SU-DHL-6 (cell line): Measurements from ENCODE around the gene TFRC.
"Not testable (repeated sequence)": the region's sequence is repeated elsewhere in the genome, so short reads cannot be mapped to it uniquely, and the experiment has no call there.

Source experiments
- H2AFZ ChIP-seq: fragments of 200-600 bp; sonication (generic); 2 replicates; pipeline ENCODE4 v1.6.1; 2014; ENCODE audit warnings: low read depth, mild to moderate bottlenecking, moderate library complexity, mixed read lengths, antibody characterized with exemption, low read length; ENCODE audit not compliant: severe bottlenecking
- H3F3A ChIP-seq: fragments of 200-600 bp; shearing (Covaris generic); 2 replicates; pipeline ENCODE4 v1.6.0; 2016; ENCODE audit warnings: antibody characterized with exemption, mild to moderate bottlenecking; ENCODE audit not compliant: insufficient read depth
- H3K27ac ChIP-seq: fragments of 200-600 bp; sonication (generic); 2 replicates; pipeline ENCODE4 v1.5.1; 2016; ENCODE audit warnings: low read depth, mild to moderate bottlenecking, low read length, moderate library complexity, mixed read lengths
- H3K27me3 ChIP-seq: fragments of 200-600 bp; sonication (generic), shearing (Covaris generic); 2 replicates; pipeline ENCODE4 v1.6.0; 2014; ENCODE audit warnings: mild to moderate bottlenecking, low read length
- H3K36me3 ChIP-seq: fragments of 200-600 bp; sonication (generic); 2 replicates; pipeline ENCODE4 v1.6.1; 2014; ENCODE audit warnings: mild to moderate bottlenecking, low read length, mixed read lengths
- H3K4me2 ChIP-seq: fragments of 300-600, 200-600 bp; shearing (Covaris generic), sonication (generic); 2 replicates; pipeline ENCODE4 v1.6.0; 2014; ENCODE audit warnings: low read length, low read depth, mild to moderate bottlenecking; ENCODE audit not compliant: poor library complexity, severe bottlenecking
- H3K4me3 ChIP-seq: fragments of 200-600 bp; sonication (generic); 2 replicates; pipeline ENCODE4 v1.5.1; 2014; ENCODE audit warnings: antibody characterized with exemption, low read length, mild to moderate bottlenecking, mixed read lengths; ENCODE audit not compliant: insufficient read depth, poor library complexity, severe bottlenecking
- H3K79me2 ChIP-seq: fragments of 200-600 bp; sonication (generic); 2 replicates; pipeline ENCODE4 v1.6.1; 2014; ENCODE audit warnings: mild to moderate bottlenecking, low read length, moderate library complexity; ENCODE audit not compliant: insufficient read depth
- H3K9ac ChIP-seq: fragments of 200-600 bp; sonication (generic); 2 replicates; pipeline ENCODE4 v1.7.0; 2014; ENCODE audit warnings: mild to moderate bottlenecking, low read length
- H3K9me2 ChIP-seq: fragments of 200-600 bp; sonication (generic); replicated peaks from 2 replicates; pipeline ENCODE4 v1.6.1; 2014; ENCODE audit warnings: low read length; ENCODE audit not compliant: insufficient read depth
- H3K9me3 ChIP-seq: fragments of 200-600 bp; sonication (generic); 2 replicates; pipeline ENCODE4 v1.6.1; 2014; ENCODE audit warnings: low read length, mixed read lengths; ENCODE audit not compliant: insufficient read depth
- H4K20me1 ChIP-seq: fragments of 200-600 bp; sonication (generic); 2 replicates; pipeline ENCODE4 v1.6.1; 2014; ENCODE audit warnings: low read depth, mild to moderate bottlenecking, antibody characterized with exemption, low read length, moderate library complexity, mixed read lengths
- CTCF ChIP-seq: fragments of 200-600 bp; sonication (generic); IDR thresholded peaks from one replicate; pipeline ENCODE4 v1.5.1; 2017; ENCODE audit warnings: antibody characterized with exemption, mild to moderate bottlenecking, low read length, moderate library complexity; ENCODE audit not compliant: insufficient read depth, poor library complexity, severe bottlenecking
- EZH2phosphoT487 ChIP-seq: fragments of 200-600 bp; sonication (generic), shearing (Covaris generic); conservative IDR thresholded peaks from 2 replicates; pipeline ENCODE4 v1.6.1; 2018; ENCODE audit warnings: mild to moderate bottlenecking, antibody characterized with exemption, low read length, moderate library complexity, mixed read lengths

TFRC gene

GRCh38 chr3:196111939-196112386 lies 30.1 kb upstream of the TFRC start:
- no peaks in the 10 kb centered on the region for H3K9me2 ChIP-seq
- H3K4me3 ChIP-seq: no peak overlapping the region
- H3K9ac ChIP-seq: no peak overlapping the region
- H3K36me3 ChIP-seq: no peaks in the 10 kb centered on the region
- peak overlapping the region; percentile 10 for H3K4me2 ChIP-seq
- H4K20me1 ChIP-seq: no peaks in the 10 kb centered on the region
- TF ChIP-seq EZH2phosphoT487 (no peak), CTCF (no peak)
- H3K27me3 ChIP-seq: no peaks in the 10 kb centered on the region
- H3F3A ChIP-seq: 0 out of 2 replicates have a peak, but pooled peaks cover 3% of the 10 kb centered on the region
- H3K27ac ChIP-seq: no peak overlapping the region
- H3K9me3 ChIP-seq: no peaks in the 10 kb centered on the region
- H2AFZ ChIP-seq: no peak overlapping the region
- H3K79me2 ChIP-seq: no peaks in the 10 kb centered on the region

- Histone ChIP-seq H3K4me3 (no peak overlapping the region), H3F3A (no peaks in the 10 kb centered on the region)
Measured at GRCh38 chr3:196108075-196108743, 26.3 kb upstream of the TFRC start.

GRCh38 chr3:196104707-196105106 lies 22.8 kb upstream of the TFRC start:
- H3K9me3 ChIP-seq, H3K9me2 ChIP-seq, H3F3A ChIP-seq, H3K79me2 ChIP-seq, H3K27ac ChIP-seq, H3K27me3 ChIP-seq, H4K20me1 ChIP-seq, H3K9ac ChIP-seq, H3K36me3 ChIP-seq, H2AFZ ChIP-seq, H3K4me2 ChIP-seq, H3K4me3 ChIP-seq: not testable (repeated sequence)

More at GRCh38 chr3:196108075-196108743, 26.3 kb upstream of the TFRC start:
- Histone ChIP-seq H4K20me1 (no peaks in the 10 kb centered on the region), H3K27me3 (no peaks in the 10 kb centered on the region), H3K9ac (no peak overlapping the region), H3K79me2 (no peaks in the 10 kb centered on the region), H3K4me2 (no peak overlapping the region), H3K27ac (no peak overlapping the region), H2AFZ (no peak overlapping the region), H3K36me3 (no peaks in the 10 kb centered on the region), H3K9me3 (no peaks in the 10 kb centered on the region), H3K9me2 (no peaks in the 10 kb centered on the region)
- TF ChIP-seq EZH2phosphoT487 (no peak), CTCF (no peak)

GRCh38 chr3:196098365-196098980 lies 16.6 kb upstream of the TFRC start:
- not testable (repeated sequence) for H3K79me2 ChIP-seq, H3K9me2 ChIP-seq, H3F3A ChIP-seq, H3K27me3 ChIP-seq, H3K9ac ChIP-seq, H4K20me1 ChIP-seq, H3K27ac ChIP-seq, H3K9me3 ChIP-seq, H3K4me3 ChIP-seq, H2AFZ ChIP-seq, H3K4me2 ChIP-seq, H3K36me3 ChIP-seq
